Stimulated activated CD4-positive, alpha-beta T cell treated with anti-CD3 and anti-CD28 coated beads, Interleukin-12 subunit alpha, Interleukin-12 subunit beta, amount 100 ng/mL, for 4 hours (primary cell): ENCODE results near the gene SMYD3.

Experiments used
- DNase-seq: peaks from one replicate; pipeline ENCODE4 v3.0.0-alpha.2; 2020

Gene SMYD3

GRCh38 chr1:246001142-246001836 lies 505.8 kb downstream of the SMYD3 start:
- no peak for DNase-seq

- no peak for DNase-seq
Observed at GRCh38 chr1:246000638-246001015, 506.5 kb downstream of the SMYD3 start.

GRCh38 chr1:245999697-246000637 lies 507.1 kb downstream of the SMYD3 start:
- DNase-seq = no peak

GRCh38 chr1:245997471-245998258 lies 509.4 kb downstream of the SMYD3 start:
- DNase-seq = no peak

- DNase-seq = no peak
Observed at GRCh38 chr1:245996811-245997210, 510.3 kb downstream of the SMYD3 start.

GRCh38 chr1:245995474-245995873 lies 511.6 kb downstream of the SMYD3 start:
- DNase-seq = no peak

GRCh38 chr1:245991266-245991665 lies 515.8 kb downstream of the SMYD3 start:
- no peak for DNase-seq

GRCh38 chr1:245990315-245991022 lies 516.6 kb downstream of the SMYD3 start:
- DNase-seq = no peak

- DNase-seq = no peak
Observed at GRCh38 chr1:245988393-245989078, 518.5 kb downstream of the SMYD3 start.

- no peak for DNase-seq
Observed at GRCh38 chr1:245987997-245988392, 519.1 kb downstream of the SMYD3 start.

GRCh38 chr1:245987577-245987976 lies 519.5 kb downstream of the SMYD3 start:
- DNase-seq = no peak

GRCh38 chr1:245987219-245987545 lies 519.9 kb downstream of the SMYD3 start:
- DNase-seq = no peak

- no peak for DNase-seq
Observed at GRCh38 chr1:245986404-245987218, 520.5 kb downstream of the SMYD3 start.

- no peak for DNase-seq
Observed at GRCh38 chr1:245984390-245985155, 522.5 kb downstream of the SMYD3 start.

GRCh38 chr1:245983294-245983967 lies 523.6 kb downstream of the SMYD3 start:
- DNase-seq = no peak

GRCh38 chr1:245979589-245979988 lies 527.5 kb downstream of the SMYD3 start:
- no peak for DNase-seq

GRCh38 chr1:245978915-245979314 lies 528.2 kb downstream of the SMYD3 start:
- DNase-seq = no peak

GRCh38 chr1:245972476-245972875 lies 534.6 kb downstream of the SMYD3 start:
- no peak for DNase-seq

GRCh38 chr1:245971711-245972085 lies 535.4 kb downstream of the SMYD3 start:
- DNase-seq = no peak
